Right atrium auricular region (tissue), 2 donors: ENCODE results near the gene DGUOK. TPM values are rescaled to one million over a fixed set of nuclear protein-coding genes. Genes with fewer than 3 reads are reported as not detected.

Experiments used
- DNase-seq: peaks from one replicate; pipeline ENCODE4 v3.0.0-alpha.2; 2019; ENCODE audit warnings: low spot score
- H3K27ac ChIP-seq, 2 donors: fragments of 200-600 bp; sonication (generic); 1 replicate in 1 of 2; 2 replicates in 1 of 2; pipeline ENCODE4 v1.5.1; 2016 to 2019
- H3K27me3 ChIP-seq, 2 donors: fragments of 200-600 bp; sonication (generic); one replicate each; pipeline versions ENCODE4 v1.5.1 to v1.6.0; 2017 to 2019
- H3K36me3 ChIP-seq: fragments of 200-600 bp; sonication (generic); one replicate; pipeline ENCODE4 v1.5.1; 2016
- H3K4me1 ChIP-seq, 2 donors: fragments of 200-600 bp; sonication (generic); one replicate each; pipeline versions ENCODE4 v1.5.1 to v1.6.0; 2017 to 2019
- H3K4me3 ChIP-seq, 2 donors: fragments of 200-600 bp; sonication (generic); 1 replicate in 1 of 2; 2 replicates in 1 of 2; pipeline ENCODE4 v1.5.1; 2017 to 2019; ENCODE audit warnings: mild to moderate bottlenecking in 1 of 2, moderate library complexity in 1 of 2
- H3K9me3 ChIP-seq, 2 donors: fragments of 200-600 bp; sonication (generic); one replicate each; pipeline ENCODE4 v1.5.1; 2019
- CTCF ChIP-seq, 2 donors: fragments of 200-600 bp; sonication (generic); IDR thresholded peaks; one replicate each; pipeline ENCODE4 v1.5.1; 2019; ENCODE audit warnings: antibody characterized with exemption in 2 of 2
- total RNA-seq, 2 donors: library from RNA; depleted of rRNA; stranded (reverse); fragments of >200 nt; gene quantifications; one replicate each; pipeline ENCODE4 v1.1.0, GENCODE V29; 2016

Gene DGUOK
- total RNA-seq, 2 donors from 2014 or later = 33.7 to 36.2 TPM

- TF ChIP-seq CTCF (IDR thresholded peaks at IDR 0.05) = no peak
- Histone ChIP-seq H3K9me3 (no peaks in the 10 kb centered on the region), H3K27me3 (no peaks in the 10 kb centered on the region), H3K36me3 (peaks cover 38% of the 10 kb centered on the region), H3K27ac (no peak overlapping the region), H3K4me3 (no peak overlapping the region), H3K4me1 (no peaks in the 10 kb centered on the region)
- no peak for DNase-seq
Measured at GRCh38 chr2:73944714-73945113, 18.0 kb downstream of the DGUOK start.

- Histone ChIP-seq H3K9me3 (no peaks in the 10 kb centered on the region), H3K4me3 (no peak overlapping the region), H3K27ac (no peak overlapping the region), H3K4me1 (no peaks in the 10 kb centered on the region), H3K27me3 (no peaks in the 10 kb centered on the region), H3K36me3 (peaks cover 47% of the 10 kb centered on the region)
- no peak for TF ChIP-seq CTCF (IDR thresholded peaks at IDR 0.05)
- no peak for DNase-seq
Measured at GRCh38 chr2:73946215-73946614, 19.5 kb downstream of the DGUOK start.

GRCh38 chr2:73946666-73947065 is 20.0 kb downstream of the DGUOK start:
- H3K4me1 ChIP-seq = no peaks in the 10 kb centered on the region
- H3K36me3 ChIP-seq = peaks cover 51% of the 10 kb centered on the region

GRCh38 chr2:73947412-73948018 is 20.8 kb downstream of the DGUOK start:
- Histone ChIP-seq H3K27ac (no peak overlapping the region), H3K36me3 (peaks cover 60% of the 10 kb centered on the region), H3K9me3 (no peaks in the 10 kb centered on the region), H3K4me3 (no peak overlapping the region), H3K4me1 (no peaks in the 10 kb centered on the region), H3K27me3 (no peaks in the 10 kb centered on the region)
- no peak for TF ChIP-seq CTCF (IDR thresholded peaks at IDR 0.05)
- no peak for DNase-seq

More at GRCh38 chr2:73946666-73947065, 20.0 kb downstream of the DGUOK start:
- Histone ChIP-seq H3K9me3 (no peaks in the 10 kb centered on the region), H3K27me3 (no peaks in the 10 kb centered on the region), H3K4me3 (no peak overlapping the region), H3K27ac (no peak overlapping the region)
- TF ChIP-seq CTCF (IDR thresholded peaks at IDR 0.05) = no peak
- no peak for DNase-seq

- no peak overlapping the region for H3K27ac ChIP-seq
- peaks cover 73% of the 10 kb centered on the region for H3K36me3 ChIP-seq
- no peaks in the 10 kb centered on the region for H3K9me3 ChIP-seq
- H3K27me3 ChIP-seq = no peaks in the 10 kb centered on the region
- no peaks in the 10 kb centered on the region for H3K4me1 ChIP-seq
- DNase-seq = no peak
- no peak overlapping the region for H3K4me3 ChIP-seq
- no peak for TF ChIP-seq CTCF (IDR thresholded peaks at IDR 0.05)
Measured at GRCh38 chr2:73949802-73950201, 23.1 kb downstream of the DGUOK start.
